ENCODE data around the gene LYPD1. TPM values are rescaled to one million over a fixed set of nuclear protein-coding genes. Genes with fewer than 3 reads are reported as not detected.

The LYPD1 gene
- total RNA-seq, 1 experiment from 2014 or later: 34.4 TPM

DNA sequence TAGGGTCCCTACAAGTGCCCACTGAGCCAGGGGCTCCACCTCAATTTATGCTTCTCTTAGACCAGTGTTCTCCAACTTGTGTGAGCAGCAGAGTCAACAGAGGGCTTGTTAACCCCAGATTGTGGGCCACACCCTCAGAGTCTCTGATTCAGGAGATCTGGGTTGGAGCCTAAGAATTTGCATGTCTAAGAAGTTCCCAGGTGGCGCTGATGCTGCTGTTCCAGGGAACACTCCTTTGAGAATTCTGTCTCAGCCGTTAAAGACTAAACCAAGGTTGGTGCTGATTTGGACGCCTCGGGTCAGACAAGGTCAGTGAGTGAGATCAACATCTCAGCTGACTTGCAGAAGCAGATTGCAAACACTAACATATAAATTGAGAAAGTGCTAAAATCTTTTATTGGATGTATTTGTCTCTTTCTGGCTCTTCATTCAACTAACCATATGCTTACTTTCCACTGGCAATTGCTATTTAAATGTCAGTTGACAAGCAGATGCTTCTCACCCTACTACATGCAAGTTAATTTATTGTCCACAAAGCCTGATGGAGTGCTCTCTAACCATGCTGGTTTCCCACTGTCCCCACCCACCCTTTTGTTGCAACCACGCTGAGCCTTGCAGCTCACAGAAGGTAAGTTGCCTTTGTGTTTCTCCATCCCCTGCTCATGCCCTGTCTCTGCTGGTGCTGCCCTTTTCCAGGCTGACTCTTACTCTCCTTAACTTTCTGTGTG lies 31.5 kb downstream of the LYPD1 start:
- DNase-seq (ENCODE audit: extremely low read depth, low read depth): no peak

DNA sequence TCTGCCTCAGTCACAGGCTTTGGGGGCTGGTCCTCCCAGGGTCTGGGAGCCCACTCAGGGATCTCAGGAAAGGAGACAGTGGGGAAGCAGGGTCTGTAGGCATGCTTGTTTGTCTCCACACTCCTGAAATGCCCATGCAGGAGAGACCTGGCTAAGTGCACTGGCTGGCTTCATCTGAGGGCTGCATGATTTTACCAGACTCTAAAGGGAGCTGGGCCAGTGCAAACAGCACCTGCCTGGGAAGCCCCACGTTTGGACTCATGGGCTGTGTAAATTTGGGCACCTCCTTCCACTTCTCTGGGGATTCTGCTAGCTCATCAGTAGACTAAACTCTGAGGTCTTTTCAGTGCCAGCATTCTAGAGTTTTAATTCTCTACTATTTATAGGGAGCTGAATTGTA lies 33.7 kb downstream of the LYPD1 start:
- DNase-seq (ENCODE audit: extremely low read depth, low read depth): no peak

DNA sequence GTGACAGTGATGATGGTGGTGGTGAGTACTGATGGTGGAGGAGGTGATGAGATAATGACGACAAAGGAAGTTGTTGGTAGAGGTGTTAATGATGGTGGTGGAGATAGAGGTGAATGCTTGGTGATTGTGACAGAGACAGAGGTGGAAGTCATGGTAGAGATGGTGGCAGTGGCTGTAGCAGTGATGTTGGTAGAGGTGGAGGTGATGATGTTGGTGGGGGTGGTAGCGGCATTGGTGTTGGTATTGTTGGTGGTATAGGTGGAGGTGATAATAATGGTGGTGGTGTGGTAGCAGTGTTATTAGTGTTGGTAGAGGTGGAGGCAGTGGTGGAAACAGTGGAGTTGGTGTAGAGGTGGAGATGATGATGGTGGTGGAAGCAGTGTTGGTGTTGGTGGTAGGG lies 36.4 kb downstream of the LYPD1 start:
- no peak for DNase-seq (ENCODE audit: extremely low read depth, low read depth)

DNA sequence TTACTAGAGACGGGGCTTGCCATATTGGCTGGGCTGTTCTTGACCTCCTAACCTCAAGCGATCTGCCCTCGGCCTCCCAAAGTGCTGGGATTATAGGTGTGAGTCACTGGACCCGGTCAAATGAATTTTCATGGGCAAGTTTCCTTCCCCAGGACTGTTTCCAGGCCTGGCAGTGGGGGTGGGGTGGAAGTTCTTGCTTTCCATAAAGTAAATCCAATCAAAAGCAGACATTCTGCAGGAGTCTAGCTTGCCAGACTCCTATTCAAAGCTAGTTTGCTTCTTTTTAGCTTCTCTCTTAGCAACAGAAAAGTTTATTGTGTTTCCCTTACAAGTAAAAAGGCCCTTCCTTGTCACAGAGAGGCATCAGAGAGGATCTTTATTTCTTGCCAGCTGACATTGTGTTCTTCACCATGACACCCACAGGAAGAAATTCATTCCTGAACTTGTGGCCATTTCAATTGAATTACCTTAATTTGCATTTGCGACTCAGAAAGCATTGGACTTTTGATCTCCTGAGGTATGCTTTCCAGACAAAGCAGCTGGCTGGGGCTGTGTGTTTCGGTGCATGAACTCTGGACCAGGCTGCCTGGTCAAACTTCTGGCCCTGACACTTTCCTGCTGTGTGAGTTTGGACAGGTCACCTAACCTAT lies 37.9 kb downstream of the LYPD1 start:
- no peak for DNase-seq (ENCODE audit: extremely low read depth, low read depth)

DNA sequence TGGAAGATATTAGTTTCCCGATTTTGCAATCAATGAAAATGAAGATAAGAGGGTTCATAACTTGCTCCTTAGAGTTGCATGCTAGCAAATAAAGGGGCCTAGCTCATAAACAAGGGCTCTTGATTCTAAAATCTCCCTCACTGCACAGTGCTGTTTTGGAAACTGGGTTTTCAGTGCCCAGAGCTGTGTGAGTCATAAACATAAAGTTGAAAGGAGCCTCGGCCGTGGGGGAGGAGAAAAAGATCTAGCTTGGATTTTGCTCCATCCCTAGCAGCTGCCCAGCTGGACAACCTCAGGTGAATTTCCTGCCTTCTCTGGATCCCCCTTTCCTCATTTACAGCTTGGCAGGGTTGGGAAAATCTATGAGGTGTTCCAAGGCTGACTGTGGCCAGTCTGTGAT lies 42.5 kb downstream of the LYPD1 start:
- DNase-seq (ENCODE audit: extremely low read depth, low read depth): no peak

DNA sequence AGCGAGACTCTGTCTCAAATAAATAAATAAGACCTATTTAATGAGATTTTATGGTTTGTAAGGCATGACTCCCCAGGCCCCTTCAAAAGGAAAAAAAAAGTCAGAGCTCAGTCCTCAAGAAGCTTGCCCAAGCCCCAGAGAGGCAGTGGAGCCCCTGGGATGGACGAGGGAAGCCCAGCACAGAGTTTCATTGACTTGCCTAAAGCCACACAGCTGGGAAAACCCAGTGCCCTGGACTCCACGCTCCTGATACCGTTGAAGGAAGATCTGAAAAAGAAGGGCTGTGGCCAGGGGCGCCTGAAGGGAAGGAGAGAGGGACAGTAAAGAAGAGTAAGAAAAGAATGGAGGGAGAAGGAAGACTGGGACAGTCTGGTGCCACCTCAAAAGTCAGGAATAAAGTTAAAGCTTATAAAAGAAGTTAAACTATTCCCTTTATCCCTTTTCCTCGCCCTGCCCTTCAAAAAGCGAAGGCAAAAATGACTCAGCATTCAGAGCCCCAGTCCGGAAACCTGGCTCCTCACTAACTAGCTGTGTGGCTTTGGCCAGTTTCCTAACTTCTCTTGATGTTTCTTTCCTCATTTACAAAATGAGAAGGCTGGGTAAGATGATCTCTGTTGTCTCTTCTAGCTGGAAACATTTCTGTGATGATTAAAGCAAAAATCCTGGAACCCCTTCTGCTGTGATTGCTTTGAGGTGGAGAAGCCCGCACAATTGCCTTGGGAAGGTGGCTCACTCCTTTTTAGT lies 46.7 kb downstream of the LYPD1 start:
- DNase-seq (ENCODE audit: extremely low read depth, low read depth): no peak

DNA sequence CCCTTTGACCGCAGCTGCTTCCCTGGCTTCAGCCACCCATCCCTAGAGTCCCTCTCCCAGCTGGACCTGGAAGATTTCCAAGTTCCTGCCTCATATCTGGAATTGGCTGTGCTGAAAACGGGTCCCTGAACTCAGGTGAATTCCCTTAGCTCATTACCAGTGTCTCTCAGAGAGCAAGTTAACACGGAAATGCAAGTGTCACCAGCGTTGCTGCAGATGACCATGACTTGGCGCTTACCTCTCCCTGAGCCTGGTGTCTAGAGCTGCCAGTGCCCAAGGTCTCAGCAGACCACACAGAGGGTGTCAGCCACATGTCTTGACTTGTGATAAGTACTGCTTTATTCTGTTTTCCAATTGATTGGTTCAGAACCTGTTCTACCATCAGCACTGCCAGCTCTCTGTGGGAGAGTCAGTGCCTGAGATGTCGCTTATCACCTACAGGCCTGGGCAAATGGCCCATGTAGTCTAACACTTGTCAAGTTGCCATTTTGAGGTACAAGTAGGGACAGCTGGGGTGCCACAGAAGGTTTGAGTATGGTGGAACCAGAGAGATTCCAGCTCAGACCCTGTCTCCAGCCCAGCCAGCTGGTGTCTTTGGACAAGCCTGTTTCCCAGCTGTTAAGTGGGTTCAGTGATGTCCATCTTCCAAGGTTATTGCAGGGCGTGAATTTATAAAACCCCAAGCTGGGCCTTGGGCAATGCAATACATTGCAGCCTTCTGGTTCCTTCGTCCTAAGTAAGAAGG lies 48.7 kb downstream of the LYPD1 start:
- no peak for DNase-seq (ENCODE audit: extremely low read depth, low read depth)

DNA sequence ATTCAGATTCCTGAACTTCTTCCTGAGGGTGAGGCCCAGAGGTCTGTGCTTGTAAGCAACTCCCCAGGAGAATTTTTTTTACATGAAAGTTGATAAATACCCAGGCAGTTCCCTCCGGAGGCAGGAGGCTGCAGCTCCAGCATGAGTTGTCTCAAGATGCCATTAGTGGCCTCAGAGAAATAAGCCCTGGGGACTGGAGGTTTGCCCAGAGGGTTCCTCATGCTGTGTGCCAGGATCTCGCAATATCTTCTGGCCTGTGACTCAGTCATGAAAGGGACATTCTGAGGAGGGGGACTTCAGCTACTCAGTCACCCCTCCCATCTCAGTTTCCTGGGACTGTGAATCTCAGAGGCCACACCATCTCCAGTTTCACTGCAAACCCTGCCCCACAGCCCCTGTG lies 49.9 kb downstream of the LYPD1 start:
- no peak for DNase-seq (ENCODE audit: extremely low read depth, low read depth)

DNA sequence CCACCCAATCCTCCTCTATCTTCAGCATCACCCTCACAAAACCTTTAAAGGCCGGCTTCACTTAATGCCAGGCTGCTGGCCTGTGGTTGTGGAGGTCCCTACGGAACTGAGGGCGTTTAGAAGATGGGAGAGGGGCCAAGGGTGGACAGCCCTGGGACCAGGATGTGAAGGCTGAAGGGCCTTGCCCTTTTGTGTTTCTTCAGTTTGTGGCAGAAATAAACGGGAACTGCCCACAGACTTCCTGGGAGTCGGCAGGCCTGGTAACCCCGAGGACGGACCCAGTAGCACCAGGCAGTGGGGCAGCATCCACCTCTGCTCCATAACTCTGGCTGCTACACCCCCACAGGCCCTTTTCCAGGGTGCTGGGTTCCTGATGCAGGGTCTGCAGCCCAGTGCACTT lies 51.3 kb downstream of the LYPD1 start:
- no peak for DNase-seq (ENCODE audit: extremely low read depth, low read depth)

DNA sequence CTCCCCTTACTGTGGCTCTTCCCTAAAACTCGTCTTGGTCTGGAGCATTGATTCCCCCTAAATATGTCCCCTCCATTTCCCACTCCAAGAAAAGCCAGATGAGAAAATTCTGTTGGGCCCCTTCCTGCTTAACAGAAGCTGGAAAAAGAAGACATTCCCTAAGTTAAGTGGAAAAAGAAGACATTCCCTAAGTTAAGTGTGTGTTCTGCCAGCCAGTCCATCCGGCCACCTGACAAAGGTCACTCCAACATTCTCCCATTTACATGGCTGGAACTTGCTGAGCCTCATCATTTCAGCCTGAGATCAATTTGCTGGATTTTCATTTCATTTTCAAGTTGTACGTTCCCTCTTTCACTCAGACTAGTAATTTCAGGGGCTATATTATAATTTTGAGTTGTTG lies 52.0 kb downstream of the LYPD1 start:
- DNase-seq (ENCODE audit: extremely low read depth, low read depth): no peak

DNA sequence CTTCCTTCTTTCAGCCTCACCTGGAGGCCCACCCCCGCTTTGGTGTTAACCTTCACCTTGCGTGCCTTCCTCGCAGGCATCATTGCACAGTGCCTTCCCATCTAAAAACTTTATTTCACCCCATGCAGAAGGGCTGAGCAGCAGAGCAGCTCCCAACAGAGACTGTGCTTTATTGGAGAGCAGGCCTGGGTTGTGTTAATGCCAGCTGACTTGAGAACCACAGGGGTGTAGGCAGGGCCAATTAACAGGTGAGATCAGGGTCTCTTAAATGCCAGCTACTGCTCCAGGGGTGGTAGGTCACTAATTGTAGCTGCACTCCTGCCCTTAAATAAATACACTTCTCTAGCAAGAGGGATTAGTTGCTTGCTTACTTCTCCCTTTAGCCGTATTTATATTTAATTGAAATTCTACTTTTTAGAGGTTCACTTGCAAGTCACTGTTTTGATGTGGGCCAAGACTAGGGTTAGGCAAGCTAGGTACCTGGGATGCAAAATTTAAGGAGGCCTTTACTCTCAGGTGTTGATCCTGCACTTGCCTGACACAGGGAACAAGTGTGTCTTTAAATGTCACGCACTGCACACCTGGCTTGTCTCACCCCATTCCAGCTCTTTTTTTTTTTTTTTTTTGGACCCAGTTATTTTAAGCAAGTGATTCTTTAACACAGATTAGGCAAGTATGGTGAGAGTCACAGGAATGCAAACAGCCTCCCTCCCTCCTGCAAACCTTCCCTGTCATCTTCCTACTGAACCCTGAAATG lies 54.5 kb downstream of the LYPD1 start:
- no peak for DNase-seq (ENCODE audit: extremely low read depth, low read depth)

DNA sequence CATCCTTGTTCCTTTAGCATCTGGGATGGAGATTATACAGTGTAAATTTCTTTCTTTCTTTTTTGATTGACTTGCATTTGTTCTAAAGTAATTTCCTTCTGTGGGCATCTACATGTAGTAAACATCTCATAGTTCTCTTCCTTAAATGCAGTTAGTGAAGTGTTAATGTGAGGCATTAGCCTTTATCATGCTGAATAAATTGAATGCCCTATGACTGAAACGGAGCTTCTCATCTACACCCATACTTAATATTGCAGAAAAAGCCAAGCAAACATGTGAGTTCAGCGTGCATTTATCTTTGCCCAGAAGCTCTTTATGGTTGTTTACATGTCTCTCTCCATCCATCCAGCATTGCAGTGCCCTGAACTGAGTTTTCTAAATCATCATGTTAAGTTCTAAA lies 58.3 kb downstream of the LYPD1 start:
- no peak for DNase-seq (ENCODE audit: extremely low read depth, low read depth)

DNA sequence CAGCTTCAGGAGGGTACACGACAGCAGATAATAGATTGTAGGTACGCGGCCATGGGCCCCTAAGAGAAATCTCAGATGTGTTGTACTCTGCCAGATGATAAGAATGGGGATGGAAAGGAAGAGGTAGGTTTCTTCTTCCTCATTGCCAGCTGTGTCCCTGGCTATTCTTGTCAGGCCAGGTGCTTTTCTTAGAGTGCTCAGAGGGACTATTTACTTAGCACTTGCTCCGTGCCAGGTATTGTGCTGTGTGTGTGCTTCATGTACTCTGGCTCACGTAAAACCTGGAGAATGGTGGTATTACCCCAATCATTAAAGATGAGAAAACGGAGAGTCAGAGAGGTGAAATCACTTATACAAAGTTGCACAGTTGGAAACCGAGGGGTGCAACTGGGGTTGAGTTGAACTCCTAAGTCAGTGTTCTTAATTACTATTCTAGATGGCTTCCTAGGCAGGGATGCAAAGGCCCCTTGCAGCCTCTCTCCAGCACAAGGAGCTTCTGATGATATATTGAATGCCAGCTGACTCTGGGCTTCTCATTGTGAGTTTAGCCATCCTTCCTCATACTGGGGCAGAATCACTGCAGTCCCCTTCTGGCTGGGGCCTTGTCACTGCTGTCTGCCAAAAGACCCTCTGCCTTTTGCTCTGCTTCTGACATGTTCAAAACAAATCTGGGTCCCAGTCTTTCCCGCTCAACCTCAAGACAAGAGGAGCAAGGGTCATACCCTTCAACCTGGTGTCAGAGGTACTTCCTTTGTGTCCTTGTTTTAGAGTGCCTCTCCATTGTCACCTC lies 60.7 kb downstream of the LYPD1 start:
- no peak for DNase-seq (ENCODE audit: extremely low read depth, low read depth)

DNA sequence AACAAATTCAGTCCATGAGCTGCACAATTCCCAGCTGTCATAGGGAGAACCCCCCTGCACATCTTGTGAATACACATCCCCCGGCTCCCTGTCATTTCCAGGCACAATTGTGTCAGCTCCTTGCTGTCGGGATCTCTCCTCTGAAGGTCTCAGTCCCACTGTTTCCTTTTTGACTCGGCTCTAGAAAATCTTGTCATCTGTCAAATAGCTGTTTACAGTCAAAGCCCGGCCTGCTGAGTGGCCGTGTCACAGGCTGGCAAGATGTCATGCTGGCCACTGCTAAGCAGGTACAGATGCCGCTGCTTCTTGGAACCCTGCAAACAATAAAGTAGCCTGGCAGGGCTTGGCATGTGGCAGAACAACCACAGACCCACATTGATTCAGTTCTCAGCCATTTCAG lies 61.7 kb downstream of the LYPD1 start:
- no peak for DNase-seq (ENCODE audit: extremely low read depth, low read depth)

DNA sequence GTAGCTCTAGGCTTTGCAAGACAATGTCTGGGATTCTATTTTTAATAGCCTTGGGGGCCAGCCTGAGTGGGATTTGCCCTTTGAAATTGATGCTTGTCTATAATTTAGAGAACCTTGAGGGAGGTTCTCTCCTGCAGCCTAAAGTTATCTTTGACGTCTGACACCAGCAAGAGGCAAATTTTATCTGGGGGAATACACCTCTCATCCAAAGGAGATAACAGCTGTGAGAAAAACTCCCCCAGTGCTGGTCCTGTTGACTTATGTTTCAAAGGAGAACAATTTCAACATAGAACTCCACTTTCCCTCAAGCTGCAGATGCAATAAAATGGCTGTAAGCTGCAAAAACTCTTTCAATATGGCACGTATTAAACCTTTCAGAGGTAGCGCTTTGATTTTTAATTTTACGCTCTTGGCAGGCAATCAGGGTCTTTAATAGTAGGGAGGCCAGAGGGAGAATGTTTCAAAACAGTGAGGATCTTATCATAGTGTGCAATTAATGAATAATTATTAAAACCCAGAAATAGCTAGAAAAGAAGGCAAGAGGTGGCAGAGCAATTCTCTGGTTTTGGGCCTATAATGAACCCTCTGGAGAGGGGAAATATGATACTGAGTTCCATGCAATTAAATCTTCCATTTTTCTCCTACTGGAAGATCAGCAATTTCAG lies 62.4 kb downstream of the LYPD1 start:
- no peak for DNase-seq (ENCODE audit: extremely low read depth, low read depth)

DNA sequence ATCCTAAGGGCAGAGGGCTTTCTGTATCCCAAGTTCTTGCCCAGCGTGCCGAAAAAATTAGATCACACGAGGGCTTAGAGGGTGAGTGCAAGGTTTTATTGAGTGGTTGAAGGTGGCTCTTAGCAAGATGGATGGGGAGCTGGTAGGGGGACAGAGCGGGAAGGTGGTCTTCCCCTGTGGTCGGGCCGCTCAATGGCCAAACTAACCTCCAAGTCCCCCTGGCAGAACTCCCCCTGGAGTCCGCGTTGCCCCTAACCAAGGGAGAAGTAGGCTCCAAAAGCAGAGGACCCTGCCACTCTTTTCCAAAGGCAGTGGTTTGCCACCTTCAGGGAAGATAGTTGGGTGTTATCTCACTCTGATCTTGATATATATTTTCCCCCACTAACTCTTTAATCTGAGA lies 63.4 kb downstream of the LYPD1 start:
- no peak for DNase-seq (ENCODE audit: extremely low read depth, low read depth)

DNA sequence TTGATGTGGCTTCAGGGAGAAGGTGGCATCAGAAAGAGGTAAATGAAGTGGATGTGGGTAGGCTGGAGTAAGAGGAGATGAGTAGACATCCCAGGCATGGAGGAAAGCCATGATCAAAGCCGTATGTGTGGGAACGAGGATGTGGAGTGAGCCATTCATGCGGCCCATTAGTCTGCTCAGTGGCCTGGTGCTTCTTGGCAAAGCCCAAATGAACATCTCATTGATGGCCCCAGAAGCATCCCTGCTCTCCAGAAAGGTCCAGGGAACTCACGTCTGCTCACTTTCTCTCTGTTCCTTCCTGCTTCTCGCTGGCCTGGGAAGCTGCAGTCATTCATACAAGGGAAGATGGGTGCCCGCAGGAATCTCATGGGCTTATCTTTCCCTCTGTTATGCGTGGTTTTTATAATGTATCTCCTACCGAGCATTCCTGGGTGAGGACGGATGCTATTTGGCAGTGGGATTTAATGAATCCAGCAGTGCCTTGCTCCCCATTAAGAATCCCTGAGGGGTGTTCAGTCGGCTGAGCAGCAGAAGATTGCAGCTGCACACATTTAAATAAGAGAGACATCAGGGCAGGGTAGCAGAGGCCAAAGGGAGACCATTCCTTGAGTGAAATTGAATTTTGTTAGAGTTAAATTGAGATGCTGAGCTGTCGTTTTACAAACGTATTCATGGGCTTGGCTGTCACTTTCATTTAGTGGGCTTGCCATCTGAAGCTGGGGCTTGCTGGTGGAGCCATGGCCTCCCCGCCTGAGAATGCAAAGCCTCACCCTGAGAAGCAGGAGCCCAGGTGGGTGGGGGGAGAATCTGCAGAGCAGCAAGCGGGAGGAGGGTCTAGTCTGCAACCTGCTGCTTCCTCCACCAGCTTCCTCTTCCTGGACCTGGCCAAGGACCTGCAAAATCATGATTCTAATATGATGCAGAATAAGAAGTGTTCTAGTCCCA lies 64.5 kb downstream of the LYPD1 start:
- no peak for DNase-seq (ENCODE audit: extremely low read depth, low read depth)

DNA sequence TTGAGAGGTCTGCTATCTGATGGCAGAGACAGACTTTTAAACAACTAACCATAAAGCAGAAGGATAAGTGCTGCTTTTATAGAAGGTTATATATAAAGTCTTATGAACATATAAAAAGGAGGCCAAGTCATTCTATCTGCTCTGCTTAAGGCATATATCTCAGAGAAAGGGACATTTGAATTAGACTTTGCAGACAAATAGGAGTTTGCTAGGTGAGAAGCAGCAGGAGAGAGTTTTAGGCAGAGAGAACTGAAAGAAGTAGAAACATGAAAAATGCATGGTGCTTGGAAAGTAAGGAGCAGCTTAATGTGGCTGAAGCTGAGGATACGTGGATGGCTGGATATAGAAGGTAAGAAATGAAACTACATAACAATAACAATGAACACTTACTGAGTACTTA lies 65.4 kb downstream of the LYPD1 start:
- DNase-seq (ENCODE audit: extremely low read depth, low read depth): no peak

All from NCI-H460 (cell line).